HL-60 (cell line): Measurements from ENCODE around the gene IRX2.

ENCODE experiments used
- CTCF ChIP-seq: IDR thresholded peaks from one replicate; pipeline ENCODE4 v1.5.1; 2011; ENCODE audit warnings: low read length, control low read depth, inconsistent platforms; ENCODE audit not compliant: insufficient read depth
- GABPA ChIP-seq: IDR thresholded peaks from 2 replicates; pipeline ENCODE4 v1.6.1; 2012; ENCODE audit warnings: low read depth
- POLR2AphosphoS5 ChIP-seq: IDR thresholded peaks from 2 replicates; pipeline ENCODE4 v1.6.1; 2012; ENCODE audit warnings: low read depth
- REST ChIP-seq: IDR thresholded peaks from 2 replicates; pipeline ENCODE4 v1.6.1; 2012; ENCODE audit warnings: low read depth; ENCODE audit not compliant: insufficient replicate concordance
- SPI1 ChIP-seq: IDR thresholded peaks from 2 replicates; pipeline ENCODE4 v1.6.1; 2012; ENCODE audit warnings: low read depth, mild to moderate bottlenecking, borderline replicate concordance

- no peak for TF ChIP-seq CTCF
- no peak for TF ChIP-seq REST
- no peak for TF ChIP-seq GABPA
- TF ChIP-seq POLR2AphosphoS5: no peak
- TF ChIP-seq SPI1: no peak
These were observed 3.2 kb upstream of the IRX2 start for GRCh38 chr5:2754581-2755075.
